Epithelial cell of proximal tubule (primary cell): ENCODE data around the gene ECHS1. TPM values are rescaled to one million over a fixed set of nuclear protein-coding genes. Genes with fewer than 3 reads are reported as not detected.

Experiments used
- DNase-seq: peaks from one replicate; pipeline ENCODE4 v3.0.0-alpha.2; 2011; ENCODE audit warnings: low read depth
- H3K4me3 ChIP-seq: 2 replicates; pipeline ENCODE4 v1.5.1; 2011; ENCODE audit warnings: low read depth, mild to moderate bottlenecking, low read length
- total RNA-seq: library from RNA; depleted of rRNA; stranded (reverse); fragments of >200 nt; gene quantifications from 2 replicates; pipeline ENCODE4 v1.2.3, GENCODE V29; 2015
- TF ChIP-seq, protein P1 (sequence below): conservative IDR thresholded peaks from 2 replicates; pipeline ENCODE4 v1.5.1; 2012; ENCODE audit warnings: low read depth, mild to moderate bottlenecking, low read length

ECHS1 gene
- total RNA-seq, 1 donor from 2014 or later, result 130 TPM

DNA sequence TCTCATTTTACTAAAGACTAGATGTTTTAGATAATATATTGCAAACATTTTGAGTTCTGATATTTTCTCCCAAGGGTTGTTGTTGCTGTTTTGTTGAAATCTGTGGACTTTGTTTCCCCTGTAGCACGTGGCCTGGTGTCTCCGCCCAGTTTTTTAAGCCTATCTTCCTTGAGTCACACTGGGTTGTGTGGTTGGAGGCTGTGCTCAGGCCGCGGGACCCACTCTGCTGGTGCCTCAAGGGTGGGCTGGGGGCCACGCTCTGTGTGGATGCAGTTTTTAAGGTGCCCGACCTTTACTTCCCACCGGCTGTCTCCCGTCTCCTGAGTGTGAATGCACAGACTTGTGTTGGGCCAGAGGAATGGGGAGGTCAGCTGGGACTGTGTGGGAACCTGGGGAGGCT lies 30.2 kb downstream of the ECHS1 start:
- DNase-seq, result no peak
- TF ChIP-seq, protein P1, sequence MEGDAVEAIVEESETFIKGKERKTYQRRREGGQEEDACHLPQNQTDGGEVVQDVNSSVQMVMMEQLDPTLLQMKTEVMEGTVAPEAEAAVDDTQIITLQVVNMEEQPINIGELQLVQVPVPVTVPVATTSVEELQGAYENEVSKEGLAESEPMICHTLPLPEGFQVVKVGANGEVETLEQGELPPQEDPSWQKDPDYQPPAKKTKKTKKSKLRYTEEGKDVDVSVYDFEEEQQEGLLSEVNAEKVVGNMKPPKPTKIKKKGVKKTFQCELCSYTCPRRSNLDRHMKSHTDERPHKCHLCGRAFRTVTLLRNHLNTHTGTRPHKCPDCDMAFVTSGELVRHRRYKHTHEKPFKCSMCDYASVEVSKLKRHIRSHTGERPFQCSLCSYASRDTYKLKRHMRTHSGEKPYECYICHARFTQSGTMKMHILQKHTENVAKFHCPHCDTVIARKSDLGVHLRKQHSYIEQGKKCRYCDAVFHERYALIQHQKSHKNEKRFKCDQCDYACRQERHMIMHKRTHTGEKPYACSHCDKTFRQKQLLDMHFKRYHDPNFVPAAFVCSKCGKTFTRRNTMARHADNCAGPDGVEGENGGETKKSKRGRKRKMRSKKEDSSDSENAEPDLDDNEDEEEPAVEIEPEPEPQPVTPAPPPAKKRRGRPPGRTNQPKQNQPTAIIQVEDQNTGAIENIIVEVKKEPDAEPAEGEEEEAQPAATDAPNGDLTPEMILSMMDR, result no peak
- no peak overlapping the region for H3K4me3 ChIP-seq

DNA sequence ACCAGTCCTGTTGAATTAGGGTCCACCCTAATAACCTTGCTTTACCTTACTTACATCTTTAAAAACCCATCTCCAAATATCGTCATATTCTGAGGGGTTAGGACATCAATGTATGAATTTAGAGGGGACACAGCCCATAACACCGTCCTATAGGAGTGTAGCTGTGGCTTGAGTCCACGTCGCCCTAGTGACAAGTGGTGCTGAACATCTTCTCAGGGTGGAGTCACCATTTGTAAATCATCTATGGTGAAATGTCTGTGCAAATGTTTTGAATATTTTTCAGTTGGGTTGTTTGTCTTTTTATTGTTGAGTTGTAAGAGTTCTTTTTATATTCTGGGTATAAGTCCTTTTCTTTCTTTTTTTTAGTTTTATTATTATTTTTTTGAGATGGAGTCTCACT lies 31.2 kb downstream of the ECHS1 start:
- DNase-seq, result no peak
- TF ChIP-seq, protein P1, result no peak
- H3K4me3 ChIP-seq, result no peak overlapping the region

DNA sequence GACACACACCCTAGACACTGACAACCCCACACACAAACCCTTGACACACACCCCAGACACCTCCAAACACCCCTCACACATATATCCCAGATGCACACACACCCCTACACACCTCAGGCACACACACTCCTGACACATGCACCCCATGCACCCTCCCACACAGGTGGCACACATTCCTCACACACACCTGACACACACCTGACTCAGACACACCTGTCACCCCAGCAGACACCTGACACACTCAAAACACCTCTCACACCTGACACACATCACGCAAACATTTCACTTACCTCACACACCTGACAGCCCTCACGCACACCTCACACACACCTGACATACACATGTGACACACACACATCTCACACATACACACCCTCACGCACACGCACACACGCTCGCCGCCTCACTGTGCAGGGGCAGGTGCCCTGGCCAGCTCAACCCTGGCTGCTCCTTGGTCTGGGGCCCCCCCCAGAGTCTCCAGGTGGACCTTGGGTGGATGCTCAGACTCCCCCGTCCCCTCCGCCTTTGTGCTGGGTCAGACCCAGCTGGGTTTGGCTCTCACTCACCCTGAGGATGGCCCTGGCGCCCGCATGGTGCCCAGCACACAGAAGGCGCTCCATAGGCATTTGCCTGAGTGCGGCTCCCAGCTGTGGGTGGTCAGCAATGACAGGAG lies 33.3 kb downstream of the ECHS1 start:
- no peak overlapping the region for H3K4me3 ChIP-seq
- TF ChIP-seq, protein P1, result no peak
- no peak for DNase-seq

DNA sequence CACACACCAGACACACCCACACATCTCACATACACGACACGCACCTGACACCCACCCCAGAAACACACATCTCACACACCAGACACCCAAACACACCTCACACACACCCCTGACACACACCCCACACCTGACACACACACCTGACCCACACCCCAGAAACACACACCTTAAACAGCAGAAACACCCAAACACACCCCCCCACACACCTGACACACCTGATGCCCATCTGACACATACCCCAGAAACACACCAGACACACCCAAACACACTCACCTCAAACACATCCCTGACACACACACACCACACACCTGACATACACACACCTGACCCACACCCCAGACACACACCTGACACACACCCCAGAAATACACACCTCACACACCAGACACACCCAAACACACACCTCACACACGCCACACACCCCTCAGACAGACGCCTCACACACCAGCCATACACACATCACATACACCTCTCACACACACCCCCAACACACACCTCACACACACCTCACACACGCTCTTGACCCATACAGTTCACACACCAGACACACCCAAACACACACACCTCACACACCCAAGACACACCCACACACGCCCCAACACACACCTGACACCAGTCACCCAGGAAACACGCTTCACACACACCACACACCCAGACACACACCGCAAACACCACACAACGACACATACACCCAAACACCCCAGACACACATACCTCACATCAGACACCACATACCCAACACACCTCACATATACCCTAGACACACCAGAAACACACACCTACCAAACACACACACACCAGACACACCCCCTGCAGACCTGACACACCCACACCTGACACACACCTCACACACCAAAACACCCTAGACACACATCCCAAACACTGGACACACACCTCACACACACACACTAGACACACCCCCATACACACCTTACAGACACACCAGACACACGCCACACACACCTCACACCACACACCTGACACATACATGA lies 34.8 kb downstream of the ECHS1 start:
- no peak for DNase-seq
- no peak overlapping the region for H3K4me3 ChIP-seq
- TF ChIP-seq, protein P1, result no peak

DNA sequence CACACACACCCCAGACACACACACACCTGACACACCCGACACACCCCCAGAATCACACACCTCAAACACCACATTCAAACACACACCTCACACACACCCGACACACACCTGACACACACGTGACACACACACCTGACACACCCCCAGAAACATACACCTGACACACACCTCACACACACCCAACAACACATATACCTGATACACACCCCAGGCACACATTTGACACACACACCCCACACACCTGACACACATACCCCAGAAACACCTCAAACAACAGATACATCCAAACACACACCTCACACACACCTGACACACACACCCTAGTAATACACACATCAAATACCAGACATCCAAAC lies 35.8 kb downstream of the ECHS1 start:
- no peak for DNase-seq
- H3K4me3 ChIP-seq, result no peak overlapping the region
- TF ChIP-seq, protein P1, result no peak

DNA sequence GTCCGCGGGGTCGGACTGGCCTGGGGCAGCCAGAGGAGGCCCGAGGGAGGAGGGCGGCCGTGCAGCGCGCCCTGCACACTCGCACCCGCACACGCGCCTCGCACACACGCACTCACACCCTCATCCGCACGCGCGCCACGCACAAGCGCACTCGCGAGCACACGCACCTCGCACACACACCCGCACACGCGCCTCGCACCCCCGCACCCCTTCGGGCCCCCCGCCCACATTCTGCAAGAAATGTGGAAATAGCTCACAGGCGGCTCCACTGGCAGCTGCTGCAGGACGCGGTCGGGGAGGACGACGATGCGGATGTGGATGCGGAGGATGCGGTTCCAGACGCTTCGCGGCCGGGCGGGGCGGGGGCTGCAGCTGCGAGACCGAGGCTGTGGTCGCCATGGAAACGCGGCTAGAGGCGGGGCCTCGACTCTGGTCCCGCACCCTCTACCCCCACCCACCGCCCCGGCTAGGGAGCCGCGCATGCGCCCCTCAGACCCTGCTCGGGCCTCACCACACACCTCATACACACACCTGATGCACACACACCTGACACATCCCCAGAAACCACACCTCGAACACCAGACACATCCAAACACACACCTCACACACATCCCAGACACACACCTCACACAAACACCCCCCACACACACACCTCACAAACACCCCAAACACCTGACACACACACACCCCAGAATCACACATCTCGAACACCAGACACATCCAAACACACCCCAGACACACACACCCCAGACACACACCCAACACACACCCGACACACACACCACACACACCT lies 36.4 kb downstream of the ECHS1 start, which contains the start of gene CALY:
TSS of gene CALY (minus strand) at position 320 of the 793 bp plus-strand sequence. CDS start 7,907 bp downstream, outside the sequence.
- H3K4me3 ChIP-seq, result no peak within 1 kb of the TSS
- no peak for DNase-seq
- TF ChIP-seq, protein P1, result no peak
